CD14-positive monocyte (primary cell): ENCODE results near the gene LUC7L2. TPM values are rescaled to one million over a fixed set of nuclear protein-coding genes. Genes with fewer than 3 reads are reported as not detected.
A peak's percentile ranks its signal among the peaks of the same experiment; 100 is the strongest.

Experiments
- DNase-seq, 3 donors: peaks; one replicate each; pipeline ENCODE4 v3.0.0-alpha.2; 2011 to 2022
- H2AFZ ChIP-seq: 2 replicates; pipeline ENCODE4 v1.6.0; 2012; ENCODE audit warnings: mild to moderate bottlenecking, low read depth, low read length, inconsistent platforms; ENCODE audit not compliant: insufficient read depth, poor library complexity, severe bottlenecking
- H3K27ac ChIP-seq, 2 donors: 1 replicate in 1 of 2; 2 replicates in 1 of 2; pipeline ENCODE4 v1.5.1; 2012 to 2013; ENCODE audit warnings: low read length in 2 of 2, control low read depth in 1 of 2, inconsistent platforms in 1 of 2, low read depth in 1 of 2, mild to moderate bottlenecking in 1 of 2
- H3K27me3 ChIP-seq, 2 donors: one replicate each; pipeline versions ENCODE4 v1.6.0 to v1.6.1; 2011 to 2013; ENCODE audit warnings: low read length in 2 of 2; ENCODE audit not compliant: control insufficient read depth in 2 of 2, insufficient read depth in 2 of 2
- H3K36me3 ChIP-seq, 2 donors: replicated peaks in 1 of 2; 1 replicate in 1 of 2; 2 replicates in 1 of 2; pipeline versions ENCODE4 v1.5.1 to v1.6.1; 2012 to 2013; ENCODE audit warnings: low read length in 2 of 2, control low read depth in 1 of 2, inconsistent platforms in 1 of 2, mild to moderate bottlenecking in 1 of 2; ENCODE audit not compliant: insufficient read depth in 2 of 2, control insufficient read depth in 1 of 2
- H3K4me1 ChIP-seq, 2 donors: 1 replicate in 1 of 2; 2 replicates in 1 of 2; pipeline versions ENCODE4 v1.5.1 to v1.6.1; 2012 to 2013; ENCODE audit warnings: low read length in 2 of 2, control low read depth in 1 of 2, inconsistent platforms in 1 of 2, mild to moderate bottlenecking in 1 of 2, moderate library complexity in 1 of 2; ENCODE audit not compliant: insufficient read depth in 2 of 2, control insufficient read depth in 1 of 2
- H3K4me2 ChIP-seq: replicated peaks from 2 replicates; pipeline ENCODE3; 2012; ENCODE audit warnings: low read length, moderate library complexity, mild to moderate bottlenecking; ENCODE audit not compliant: poor library complexity, severe bottlenecking; ENCODE audit errors: extremely low read depth
- H3K4me3 ChIP-seq, 3 experiments: fragments of 200-600 bp in 1 of 3; sonication (generic) in 1 of 3; replicated peaks in 1 of 3; 1 replicate in 2 of 3; 2 replicates in 1 of 3; pipeline ENCODE4 v1.5.1; 2011 to 2013; ENCODE audit warnings: low read length in 3 of 3, mild to moderate bottlenecking in 3 of 3, control low read depth in 2 of 3, low read depth in 2 of 3, inconsistent platforms in 1 of 3, moderate library complexity in 1 of 3
- H3K79me2 ChIP-seq: 2 replicates; pipeline ENCODE4 v1.6.0; 2012; ENCODE audit warnings: mild to moderate bottlenecking, control low read depth, inconsistent platforms, low read length, moderate library complexity; ENCODE audit not compliant: insufficient read depth
- H3K9ac ChIP-seq: 2 replicates; pipeline ENCODE4 v1.6.0; 2017; ENCODE audit warnings: low read length, mild to moderate bottlenecking; ENCODE audit not compliant: insufficient read depth, poor library complexity, severe bottlenecking
- H3K9me3 ChIP-seq, 2 donors: replicated peaks in 1 of 2; 1 replicate in 1 of 2; 2 replicates in 1 of 2; pipeline versions ENCODE4 v1.5.1 to v1.6.1; 2012 to 2013; ENCODE audit warnings: low read length in 2 of 2, control low read depth in 1 of 2; ENCODE audit not compliant: control insufficient read depth in 1 of 2, insufficient read depth in 1 of 2
- H4K20me1 ChIP-seq: 2 replicates; pipeline ENCODE4 v1.6.0; 2012; ENCODE audit warnings: mild to moderate bottlenecking, low read length, control low read depth, moderate library complexity; ENCODE audit not compliant: insufficient read depth
- H3K27ac Mint-ChIP-seq, 7 donors: one replicate each; pipeline ENCODE4 v1.8.0; 2020; ENCODE audit warnings: mild to moderate bottlenecking in 7 of 7, mixed read lengths in 7 of 7, moderate library complexity in 6 of 7, inconsistent platforms in 2 of 7
- H3K27me3 Mint-ChIP-seq, 3 donors: one replicate each; pipeline ENCODE4 v1.8.0; 2021 to 2022; ENCODE audit warnings: low read depth in 3 of 3, mild to moderate bottlenecking in 3 of 3, mixed read lengths in 3 of 3, moderate library complexity in 3 of 3, inconsistent platforms in 1 of 3
- H3K36me3 Mint-ChIP-seq, 2 donors: one replicate each; pipeline ENCODE4 v1.8.0; 2020; ENCODE audit warnings: mixed read lengths in 2 of 2, inconsistent platforms in 1 of 2, mild to moderate bottlenecking in 1 of 2
- H3K4me1 Mint-ChIP-seq: one replicate; pipeline ENCODE4 v1.8.0; 2020; ENCODE audit warnings: mild to moderate bottlenecking, mixed read lengths
- H3K4me3 Mint-ChIP-seq, 2 donors: one replicate each; pipeline ENCODE4 v1.8.0; 2020; ENCODE audit warnings: mild to moderate bottlenecking in 2 of 2, mixed read lengths in 2 of 2, moderate library complexity in 1 of 2
- H3K9me3 Mint-ChIP-seq, 7 donors: one replicate each; pipeline ENCODE4 v1.8.0; 2020 to 2022; ENCODE audit warnings: mixed read lengths in 7 of 7, mild to moderate bottlenecking in 6 of 7, moderate library complexity in 6 of 7, inconsistent platforms in 2 of 7
- WGBS: methylation state at CpG from one replicate; pipeline ENCODE4 v1.1.5; 2013; ENCODE audit warnings: missing lambda C conversion rate; ENCODE audit not compliant: insufficient coverage; 5-methylcytosine and 5-hydroxymethylcytosine counted together
- intact Hi-C, 2 donors: fragments of 100-400 bp; cut with micrococcal nuclease; formaldehyde crosslinking; loops; one replicate each; pipeline versions ENCODE4 v1.15.0 to v1.15.1; 2023
- polyA plus RNA-seq, 3 donors: library from polyadenylated mRNA; depleted of rRNA in 1 of 3; unstranded in 2 of 3; stranded (reverse) in 1 of 3; fragments of 300-500 nt in 2 of 3; fragments of >200 nt in 1 of 3; fragmentation: Illumina TruSeq in 2 of 3; gene quantifications; 1 replicate in 2 of 3; 2 replicates in 1 of 3; pipeline ENCODE4 v1.2.3, GENCODE V29; 2012 to 2021
- TF ChIP-seq, protein P1 (sequence below): fragments of 200-600 bp; IDR thresholded peaks from one replicate; pipeline ENCODE4 v1.8.0; 2022; ENCODE audit warnings: antibody characterized with exemption, mild to moderate bottlenecking

LUC7L2 gene
- polyA plus RNA-seq, 3 donors = 24.7 to 54.5 (median 26.8) TPM

DNA sequence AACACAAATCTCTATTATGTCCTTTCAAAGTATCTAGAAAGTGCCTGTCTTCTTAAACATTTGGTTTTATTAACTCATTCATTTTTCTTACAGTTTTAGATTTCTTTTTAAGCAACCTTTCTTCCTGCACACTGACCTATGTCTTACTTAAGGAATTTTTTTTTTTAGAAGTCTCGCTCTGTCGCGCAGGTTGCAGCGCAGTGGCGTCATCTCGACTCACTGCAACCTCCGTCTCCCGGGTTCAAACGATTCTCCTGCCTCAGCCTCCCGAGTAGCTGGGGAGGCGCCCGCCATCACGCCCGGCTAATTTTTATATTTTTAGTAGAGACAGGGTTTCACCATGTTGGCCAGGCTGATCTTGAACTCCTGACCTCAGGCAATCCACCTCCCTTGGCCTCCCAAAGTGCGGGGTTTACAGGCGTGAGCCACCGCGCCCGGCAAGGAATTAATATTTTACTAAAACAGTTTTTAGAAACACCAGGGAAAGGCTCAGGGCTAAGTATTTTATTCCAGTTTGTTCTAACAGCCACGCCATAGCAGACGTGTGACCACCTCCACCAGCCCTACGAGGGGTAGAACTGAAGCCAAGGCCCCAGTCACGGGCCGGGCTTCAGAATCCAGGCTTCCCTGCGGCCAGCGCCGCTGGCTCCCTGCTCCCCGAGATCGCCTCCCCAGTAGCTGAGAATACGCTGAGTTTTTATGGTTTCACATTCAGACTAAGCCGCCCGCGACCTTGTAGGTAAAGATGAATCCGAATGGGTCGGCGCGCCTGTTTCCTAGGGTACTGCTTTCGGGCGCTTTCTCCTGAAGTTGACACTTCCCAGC, 941 bp upstream of the LUC7L2 start:
- peaks cover 3 to 9% of the 10 kb centered on the region in 2 donors for H3K36me3 ChIP-seq
- H3K4me1 ChIP-seq = peaks cover 29 to 56% of the 10 kb centered on the region in 2 donors
- peak in 1 of 3 donors; percentile 27 for DNase-seq
- H3K4me1 Mint-ChIP-seq = peaks cover 43% of the 10 kb centered on the region
- TF ChIP-seq, protein P1, sequence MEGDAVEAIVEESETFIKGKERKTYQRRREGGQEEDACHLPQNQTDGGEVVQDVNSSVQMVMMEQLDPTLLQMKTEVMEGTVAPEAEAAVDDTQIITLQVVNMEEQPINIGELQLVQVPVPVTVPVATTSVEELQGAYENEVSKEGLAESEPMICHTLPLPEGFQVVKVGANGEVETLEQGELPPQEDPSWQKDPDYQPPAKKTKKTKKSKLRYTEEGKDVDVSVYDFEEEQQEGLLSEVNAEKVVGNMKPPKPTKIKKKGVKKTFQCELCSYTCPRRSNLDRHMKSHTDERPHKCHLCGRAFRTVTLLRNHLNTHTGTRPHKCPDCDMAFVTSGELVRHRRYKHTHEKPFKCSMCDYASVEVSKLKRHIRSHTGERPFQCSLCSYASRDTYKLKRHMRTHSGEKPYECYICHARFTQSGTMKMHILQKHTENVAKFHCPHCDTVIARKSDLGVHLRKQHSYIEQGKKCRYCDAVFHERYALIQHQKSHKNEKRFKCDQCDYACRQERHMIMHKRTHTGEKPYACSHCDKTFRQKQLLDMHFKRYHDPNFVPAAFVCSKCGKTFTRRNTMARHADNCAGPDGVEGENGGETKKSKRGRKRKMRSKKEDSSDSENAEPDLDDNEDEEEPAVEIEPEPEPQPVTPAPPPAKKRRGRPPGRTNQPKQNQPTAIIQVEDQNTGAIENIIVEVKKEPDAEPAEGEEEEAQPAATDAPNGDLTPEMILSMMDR = no peak
- H3K27me3 Mint-ChIP-seq = no peaks in the 10 kb centered on the region
- H3K27ac Mint-ChIP-seq = peak overlapping the region; percentile 95 to 99 (median 99)
- H3K9me3 Mint-ChIP-seq = no peaks in the 10 kb centered on the region
- WGBS = under 1% methylated on average over 25 of the region's 39 CpGs
- peaks cover 4 to 5% of the 10 kb centered on the region in 2 donors for H3K36me3 Mint-ChIP-seq
- peak overlapping the region; percentile 77 for H2AFZ ChIP-seq
- peaks cover 69% of the 10 kb centered on the region for H3K79me2 ChIP-seq
- intact Hi-C loops = loop anchor here in 1 of 2 donors (1.0 kb wide), 1 partner anchor 18 kb away; no protein-coding TSS in a partner anchor
- H3K4me3 ChIP-seq = peak overlapping the region; percentile 46 to 93 (median 92)
- peaks cover 27% of the 10 kb centered on the region for H4K20me1 ChIP-seq
- peak overlapping the region; percentile 97 to 98 for H3K4me3 Mint-ChIP-seq
- no peaks in the 10 kb centered on the region for H3K9me3 ChIP-seq
- peak overlapping the region; percentile 94 to 100 for H3K27ac ChIP-seq
- peak overlapping the region; percentile 93 for H3K9ac ChIP-seq
- H3K27me3 ChIP-seq = no peaks in the 10 kb centered on the region
- peak overlapping the region; percentile 97 for H3K4me2 ChIP-seq

DNA sequence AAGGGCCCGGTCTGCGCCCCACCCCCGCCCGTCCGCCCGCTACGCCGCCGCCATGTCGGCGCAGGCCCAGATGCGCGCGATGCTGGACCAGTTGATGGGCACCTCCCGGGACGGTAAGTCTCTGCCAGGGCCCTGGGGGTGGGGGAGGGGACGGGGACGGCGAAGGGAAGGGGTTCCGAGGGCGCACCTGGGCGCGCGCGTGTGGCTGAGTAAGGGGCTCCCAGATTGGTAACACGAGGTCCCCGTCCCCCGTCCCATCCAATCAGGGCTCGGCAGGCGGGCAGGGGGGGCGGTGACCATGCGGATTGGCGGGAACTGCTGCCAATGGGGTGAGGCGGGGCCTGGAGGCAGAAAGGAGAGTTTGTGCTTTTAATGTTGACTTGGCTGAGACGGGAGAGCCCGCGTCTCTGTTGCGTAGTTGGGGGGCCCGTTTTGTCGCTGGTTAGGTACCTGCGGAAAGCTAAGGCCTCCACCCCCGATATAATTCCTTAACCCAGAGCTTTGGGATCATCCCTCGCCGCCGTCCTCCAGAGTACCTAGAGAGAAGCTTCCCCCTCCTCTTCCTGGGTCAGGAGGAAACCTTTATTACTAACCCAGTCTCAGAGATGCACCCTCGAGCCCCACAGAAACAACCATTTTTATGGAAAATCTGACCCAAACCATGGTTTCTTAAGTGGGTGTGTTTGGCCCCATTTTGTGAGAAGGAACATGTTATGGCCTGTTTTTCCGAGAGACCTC, 685 bp downstream of the LUC7L2 start:
- TF ChIP-seq, protein P1 = no peak
- Mint-ChIP-seq H3K4me1 (peaks cover 32% of the 10 kb centered on the region), H3K27ac (peak overlapping the region; percentile 95 to 99 (median 99)), H3K27me3 (no peaks in the 10 kb centered on the region), H3K36me3 (peaks cover 10 to 13% of the 10 kb centered on the region in 2 donors), H3K9me3 (no peaks in the 10 kb centered on the region), H3K4me3 (peak overlapping the region; percentile 97 to 98)
- peaks cover 81% of the 10 kb centered on the region for H3K79me2 ChIP-seq
- no peaks in the 10 kb centered on the region for H3K9me3 ChIP-seq
- H2AFZ ChIP-seq = peak overlapping the region; percentile 81
- H3K27ac ChIP-seq = peak overlapping the region; percentile 94 to 100
- WGBS = 0% methylated on average over 37 of the region's 47 CpGs
- peak; percentile 84 to 91 (median 85) for DNase-seq
- peaks cover 43% of the 10 kb centered on the region for H4K20me1 ChIP-seq
- intact Hi-C loops = loop anchor here (2.0 to 10.0 kb wide), 2 partner anchors 20 to 1114 kb away; partner anchors contain the start of genes FMC1 (in 1 of the 2) and MKRN1 (in 1 of the 2)
- H3K4me3 ChIP-seq = peak overlapping the region; percentile 46 to 93 (median 92)
- peak overlapping the region; percentile 97 for H3K4me2 ChIP-seq
- H3K36me3 ChIP-seq = peaks cover 7 to 25% of the 10 kb centered on the region in 2 donors
- H3K27me3 ChIP-seq = no peaks in the 10 kb centered on the region
- peaks cover 21 to 47% of the 10 kb centered on the region in 2 donors for H3K4me1 ChIP-seq
- H3K9ac ChIP-seq = peak overlapping the region; percentile 93
